Measurements from ENCODE around the gene ADORA2B. TPM values are rescaled to one million over a fixed set of nuclear protein-coding genes. Genes with fewer than 3 reads are reported as not detected.

The ADORA2B gene
- total RNA-seq, 1 donor from 2014 or later = 4.0 TPM

DNA sequence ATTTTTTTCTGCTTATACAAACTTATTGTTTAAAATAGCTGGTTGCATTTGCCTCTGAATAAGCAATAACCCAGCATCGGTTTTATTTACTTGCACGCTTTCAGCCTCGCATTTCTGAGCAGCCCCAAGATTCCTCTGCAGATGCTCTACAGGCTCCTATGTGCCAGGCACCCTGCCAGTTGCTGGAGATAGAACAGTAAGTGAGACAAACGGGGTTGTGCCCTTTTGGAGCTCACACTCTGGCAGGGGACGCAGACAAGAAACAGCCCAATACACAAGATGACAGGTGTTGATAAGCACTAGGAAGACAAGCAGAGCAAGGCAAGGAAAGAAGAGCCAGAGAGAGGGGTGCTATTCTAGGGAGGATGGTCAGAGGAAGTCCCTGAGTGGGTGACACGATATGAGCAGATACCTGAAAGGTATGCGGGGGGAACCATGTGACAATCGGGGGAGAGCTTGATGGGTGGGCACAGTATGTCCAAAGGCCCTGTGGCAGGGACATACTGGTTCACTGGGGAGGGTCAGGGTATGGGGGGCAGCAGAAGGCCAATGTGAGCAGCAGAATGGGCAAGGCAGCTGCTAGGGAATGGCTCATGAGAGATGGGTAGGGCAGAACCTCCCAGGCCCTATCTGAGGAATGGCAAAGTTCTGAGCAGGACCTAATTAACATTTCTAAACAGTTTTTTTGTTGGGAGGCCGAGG lies 18.7 kb upstream of the ADORA2B start:
- Histone ChIP-seq H2AFZ (ENCODE audit: low read depth, low read length) (no peak overlapping the region), H3K27ac (ENCODE audit: low read depth, low read length) (no peak overlapping the region), H3K79me2 (ENCODE audit: insufficient read depth, low read length) (no peaks in the 10 kb centered on the region), H3K9ac (ENCODE audit: low read length) (no peak overlapping the region), H3K36me3 (ENCODE audit: insufficient read depth, low read length) (no peaks in the 10 kb centered on the region), H3K4me3 (ENCODE audit: insufficient read depth, low read depth, low read length) (no peak overlapping the region), H3K9me3 (ENCODE audit: insufficient read depth, low read depth, low read length) (no peaks in the 10 kb centered on the region), H4K20me1 (ENCODE audit: insufficient read depth, low read length) (no peaks in the 10 kb centered on the region), H3K4me2 (ENCODE audit: low read length) (no peak overlapping the region), H3K27me3 (ENCODE audit: insufficient read depth, low read length) (peaks cover 2% of the 10 kb centered on the region), H3K4me1 (ENCODE audit: insufficient read depth, low read length) (peaks cover 2% of the 10 kb centered on the region)
- TF ChIP-seq, protein P1, sequence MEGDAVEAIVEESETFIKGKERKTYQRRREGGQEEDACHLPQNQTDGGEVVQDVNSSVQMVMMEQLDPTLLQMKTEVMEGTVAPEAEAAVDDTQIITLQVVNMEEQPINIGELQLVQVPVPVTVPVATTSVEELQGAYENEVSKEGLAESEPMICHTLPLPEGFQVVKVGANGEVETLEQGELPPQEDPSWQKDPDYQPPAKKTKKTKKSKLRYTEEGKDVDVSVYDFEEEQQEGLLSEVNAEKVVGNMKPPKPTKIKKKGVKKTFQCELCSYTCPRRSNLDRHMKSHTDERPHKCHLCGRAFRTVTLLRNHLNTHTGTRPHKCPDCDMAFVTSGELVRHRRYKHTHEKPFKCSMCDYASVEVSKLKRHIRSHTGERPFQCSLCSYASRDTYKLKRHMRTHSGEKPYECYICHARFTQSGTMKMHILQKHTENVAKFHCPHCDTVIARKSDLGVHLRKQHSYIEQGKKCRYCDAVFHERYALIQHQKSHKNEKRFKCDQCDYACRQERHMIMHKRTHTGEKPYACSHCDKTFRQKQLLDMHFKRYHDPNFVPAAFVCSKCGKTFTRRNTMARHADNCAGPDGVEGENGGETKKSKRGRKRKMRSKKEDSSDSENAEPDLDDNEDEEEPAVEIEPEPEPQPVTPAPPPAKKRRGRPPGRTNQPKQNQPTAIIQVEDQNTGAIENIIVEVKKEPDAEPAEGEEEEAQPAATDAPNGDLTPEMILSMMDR (IDR thresholded peaks at IDR 0.05; ENCODE audit: insufficient read depth, low read depth, low read length) = no peak
- no peak for TF ChIP-seq EZH2 (IDR thresholded peaks at IDR 0.05; ENCODE audit: insufficient read depth, low read length)
- Mint-ChIP-seq H3K4me3 (ENCODE audit: unreplicated experiment) (no peak overlapping the region), H3K36me3 (ENCODE audit: low read depth, unreplicated experiment) (no peaks in the 10 kb centered on the region), H3K27ac (ENCODE audit: unreplicated experiment) (no peak overlapping the region), H3K27me3 (ENCODE audit: low read depth, unreplicated experiment) (peaks cover 21% of the 10 kb centered on the region), H3K9me3 (ENCODE audit: unreplicated experiment) (no peaks in the 10 kb centered on the region), H3K4me1 (ENCODE audit: low read depth, unreplicated experiment) (no peaks in the 10 kb centered on the region)
- FAIRE-seq (no peak), DNase-seq (ENCODE audit: low read depth) (no peak)

DNA sequence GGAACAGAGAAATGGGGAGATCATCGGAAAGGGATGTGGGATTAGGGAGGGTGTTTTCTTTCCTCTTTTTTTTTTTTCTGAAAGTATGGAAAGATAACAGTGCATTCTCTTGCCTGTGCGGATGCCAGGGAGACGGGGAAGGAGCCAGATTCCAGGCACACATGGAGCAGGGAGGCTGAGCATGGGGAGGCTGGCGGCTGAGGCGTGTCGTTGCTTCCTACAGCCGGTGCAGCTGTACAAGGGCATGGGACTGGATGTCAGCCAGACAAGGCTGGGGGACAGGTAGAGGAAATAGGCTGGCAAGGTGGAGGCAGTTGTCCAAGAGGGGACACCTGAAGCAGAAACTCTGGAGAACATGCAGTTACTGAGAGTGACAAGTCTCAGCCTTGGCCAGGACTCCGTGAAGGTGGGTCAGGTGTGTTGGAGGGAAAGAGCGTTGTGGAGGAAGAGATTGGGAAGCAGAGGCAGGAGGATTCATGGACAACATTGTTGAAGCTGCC lies 16.6 kb upstream of the ADORA2B start:
- Histone ChIP-seq H3K27ac (ENCODE audit: low read depth, low read length) (no peak overlapping the region), H3K4me3 (ENCODE audit: insufficient read depth, low read depth, low read length) (no peak overlapping the region), H3K79me2 (ENCODE audit: insufficient read depth, low read length) (no peaks in the 10 kb centered on the region), H2AFZ (ENCODE audit: low read depth, low read length) (no peak overlapping the region), H3K9ac (ENCODE audit: low read length) (no peak overlapping the region), H3K36me3 (ENCODE audit: insufficient read depth, low read length) (no peaks in the 10 kb centered on the region), H3K4me1 (ENCODE audit: insufficient read depth, low read length) (no peaks in the 10 kb centered on the region), H3K27me3 (ENCODE audit: insufficient read depth, low read length) (peaks cover 2% of the 10 kb centered on the region), H3K9me3 (ENCODE audit: insufficient read depth, low read depth, low read length) (no peaks in the 10 kb centered on the region), H4K20me1 (ENCODE audit: insufficient read depth, low read length) (no peaks in the 10 kb centered on the region), H3K4me2 (ENCODE audit: low read length) (no peak overlapping the region)
- FAIRE-seq (no peak), DNase-seq (ENCODE audit: low read depth) (no peak)
- H3K27me3 Mint-ChIP-seq (ENCODE audit: low read depth, unreplicated experiment) = peaks cover 21% of the 10 kb centered on the region
- H3K27ac Mint-ChIP-seq (ENCODE audit: unreplicated experiment) = no peak overlapping the region
- TF ChIP-seq, protein P1 (IDR thresholded peaks at IDR 0.05; ENCODE audit: insufficient read depth, low read depth, low read length) = no peak
- no peaks in the 10 kb centered on the region for H3K36me3 Mint-ChIP-seq (ENCODE audit: low read depth, unreplicated experiment)
- no peaks in the 10 kb centered on the region for H3K4me1 Mint-ChIP-seq (ENCODE audit: low read depth, unreplicated experiment)
- H3K9me3 Mint-ChIP-seq (ENCODE audit: unreplicated experiment) = no peaks in the 10 kb centered on the region
- no peak overlapping the region for H3K4me3 Mint-ChIP-seq (ENCODE audit: unreplicated experiment)

DNA sequence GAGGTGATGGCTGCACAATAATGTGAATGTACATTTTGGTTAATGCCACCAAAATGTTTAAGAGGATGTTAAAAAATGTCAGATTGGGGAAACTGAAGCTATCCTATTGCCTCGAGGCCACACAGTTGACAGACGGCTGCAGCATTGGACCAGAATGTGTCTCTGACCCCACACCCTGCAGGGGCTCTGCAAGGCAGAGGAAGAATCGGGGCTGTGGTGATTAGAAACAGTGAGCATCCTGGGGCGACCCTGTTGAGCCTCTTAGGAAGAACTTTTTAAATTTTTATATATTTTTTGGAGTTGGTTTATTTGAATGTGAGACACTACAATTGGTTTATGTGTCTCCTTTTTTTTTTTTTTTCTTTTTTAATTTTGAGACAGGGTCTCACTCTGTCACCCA lies 15.0 kb upstream of the ADORA2B start:
- no peak overlapping the region for H3K27ac Mint-ChIP-seq (ENCODE audit: unreplicated experiment)
- FAIRE-seq (no peak), DNase-seq (ENCODE audit: low read depth) (no peak)
- peaks cover 21% of the 10 kb centered on the region for H3K27me3 Mint-ChIP-seq (ENCODE audit: low read depth, unreplicated experiment)
- H3K4me3 Mint-ChIP-seq (ENCODE audit: unreplicated experiment) = no peak overlapping the region
- no peaks in the 10 kb centered on the region for H3K4me1 ChIP-seq (ENCODE audit: insufficient read depth, low read length)
- H4K20me1 ChIP-seq (ENCODE audit: insufficient read depth, low read length) = no peaks in the 10 kb centered on the region
- no peaks in the 10 kb centered on the region for H3K9me3 ChIP-seq (ENCODE audit: insufficient read depth, low read depth, low read length)
- no peaks in the 10 kb centered on the region for H3K9me3 Mint-ChIP-seq (ENCODE audit: unreplicated experiment)
- no peaks in the 10 kb centered on the region for H3K36me3 Mint-ChIP-seq (ENCODE audit: low read depth, unreplicated experiment)
- H3K79me2 ChIP-seq (ENCODE audit: insufficient read depth, low read length) = no peaks in the 10 kb centered on the region
- TF ChIP-seq EZH2 (IDR thresholded peaks at IDR 0.05; ENCODE audit: insufficient read depth, low read length) = no peak
- TF ChIP-seq, protein P1 (IDR thresholded peaks at IDR 0.05; ENCODE audit: insufficient read depth, low read depth, low read length) = no peak
- no peak overlapping the region for H3K4me3 ChIP-seq (ENCODE audit: insufficient read depth, low read depth, low read length)
- no peaks in the 10 kb centered on the region for H3K36me3 ChIP-seq (ENCODE audit: insufficient read depth, low read length)
- no peak overlapping the region for H2AFZ ChIP-seq (ENCODE audit: low read depth, low read length)
- H3K4me2 ChIP-seq (ENCODE audit: low read length) = no peak overlapping the region
- no peak overlapping the region for H3K9ac ChIP-seq (ENCODE audit: low read length)
- H3K4me1 Mint-ChIP-seq (ENCODE audit: low read depth, unreplicated experiment) = no peaks in the 10 kb centered on the region
- peaks cover 2% of the 10 kb centered on the region for H3K27me3 ChIP-seq (ENCODE audit: insufficient read depth, low read length)
- no peak overlapping the region for H3K27ac ChIP-seq (ENCODE audit: low read depth, low read length)
